Osteoblast (primary cell): ENCODE results near the gene RABEP1. TPM values are rescaled to one million over a fixed set of nuclear protein-coding genes. Genes with fewer than 3 reads are reported as not detected.
"Not testable (repeated sequence)": the region's sequence is repeated elsewhere in the genome, so short reads cannot be mapped to it uniquely, and the experiment has no call there.

Experiments
- DNase-seq: peaks from one replicate; pipeline ENCODE4 v3.0.0; 2011; ENCODE audit warnings: low spot score, mixed read lengths; ENCODE audit not compliant: insufficient read length; ENCODE audit errors: missing footprints
- H2AFZ ChIP-seq: 2 replicates; pipeline ENCODE4 v1.6.0; 2011; ENCODE audit warnings: mild to moderate bottlenecking, low read length
- H3K27ac ChIP-seq: 2 replicates; pipeline ENCODE4 v1.5.1; 2011; ENCODE audit warnings: mild to moderate bottlenecking, low read depth, low read length, moderate library complexity
- H3K27me3 ChIP-seq: 2 replicates; pipeline ENCODE4 v1.6.0; 2012; ENCODE audit warnings: mild to moderate bottlenecking, control low read depth, inconsistent platforms, low read length, moderate library complexity; ENCODE audit not compliant: insufficient read depth
- H3K36me3 ChIP-seq: 2 replicates; pipeline ENCODE4 v1.5.1; 2011; ENCODE audit warnings: mild to moderate bottlenecking, low read length, control low read depth, moderate library complexity; ENCODE audit not compliant: insufficient read depth
- H3K4me1 ChIP-seq: 2 replicates; pipeline ENCODE4 v1.5.1; 2011; ENCODE audit warnings: mild to moderate bottlenecking, low read length, control low read depth, moderate library complexity; ENCODE audit not compliant: insufficient read depth
- H3K4me2 ChIP-seq: 2 replicates; pipeline ENCODE4 v1.6.0; 2011; ENCODE audit warnings: mild to moderate bottlenecking, low read length; ENCODE audit not compliant: insufficient read depth
- H3K4me3 ChIP-seq: fragments of 200-600 bp; sonication (generic); 3 replicates; pipeline ENCODE4 v1.5.1; 2012; ENCODE audit warnings: mild to moderate bottlenecking, low read length, inconsistent platforms; ENCODE audit not compliant: insufficient read depth
- H3K79me2 ChIP-seq: 2 replicates; pipeline ENCODE4 v1.6.0; 2012; ENCODE audit warnings: mild to moderate bottlenecking, low read length, control low read depth, inconsistent platforms; ENCODE audit not compliant: insufficient read depth
- H3K9me3 ChIP-seq: 2 replicates; pipeline ENCODE4 v1.5.1; 2011; ENCODE audit warnings: low read depth, low read length, control low read depth
- H4K20me1 ChIP-seq: 2 replicates; pipeline ENCODE4 v1.6.0; 2012; ENCODE audit warnings: mild to moderate bottlenecking, low read length, control low read depth; ENCODE audit not compliant: insufficient read depth
- CTCF ChIP-seq: IDR thresholded peaks from 2 replicates; pipeline ENCODE4 v1.5.1; 2011; ENCODE audit warnings: mild to moderate bottlenecking, low read depth, low read length, moderate library complexity; ENCODE audit errors: extremely low read depth
- total RNA-seq: library from RNA; depleted of rRNA; stranded (reverse); fragments of >200 nt; gene quantifications from 2 replicates; pipeline ENCODE4 v1.2.3, GENCODE V29; 2012

Gene RABEP1
- total RNA-seq, 1 donor, result 59.4 TPM

GRCh38 chr17:5236938-5237540 lies 45.0 kb upstream of the RABEP1 start:
- no peak overlapping the region for H3K4me3 ChIP-seq
- no peaks in the 10 kb centered on the region for H3K27me3 ChIP-seq
- no peaks in the 10 kb centered on the region for H4K20me1 ChIP-seq
- no peak for DNase-seq
- H3K4me1 ChIP-seq, result no peaks in the 10 kb centered on the region
- TF ChIP-seq CTCF, result no peak
- H2AFZ ChIP-seq, result no peak overlapping the region
- no peaks in the 10 kb centered on the region for H3K9me3 ChIP-seq
- no peaks in the 10 kb centered on the region for H3K36me3 ChIP-seq
- H3K79me2 ChIP-seq, result no peaks in the 10 kb centered on the region
- H3K27ac ChIP-seq, result no peak overlapping the region
- H3K4me2 ChIP-seq, result no peak overlapping the region

- Histone ChIP-seq H3K4me3 (no peak overlapping the region), H3K9me3 (no peaks in the 10 kb centered on the region), H3K36me3 (no peaks in the 10 kb centered on the region), H3K79me2 (no peaks in the 10 kb centered on the region), H3K27ac (no peak overlapping the region), H2AFZ (no peak overlapping the region), H3K4me2 (no peak overlapping the region), H3K4me1 (no peaks in the 10 kb centered on the region), H4K20me1 (no peaks in the 10 kb centered on the region), H3K27me3 (no peaks in the 10 kb centered on the region)
- peak; percentile 77 for TF ChIP-seq CTCF
- peak; percentile 94 for DNase-seq
Observed at GRCh38 chr17:5237541-5238016, 44.5 kb upstream of the RABEP1 start.

GRCh38 chr17:5238333-5238732 lies 43.8 kb upstream of the RABEP1 start:
- Histone ChIP-seq H3K9me3 (no peaks in the 10 kb centered on the region), H3K27ac (no peak overlapping the region), H4K20me1 (no peaks in the 10 kb centered on the region), H3K4me1 (no peaks in the 10 kb centered on the region), H2AFZ (no peak overlapping the region), H3K4me3 (no peak overlapping the region), H3K79me2 (no peaks in the 10 kb centered on the region), H3K27me3 (no peaks in the 10 kb centered on the region), H3K36me3 (no peaks in the 10 kb centered on the region), H3K4me2 (no peak overlapping the region)
- TF ChIP-seq CTCF, result no peak
- DNase-seq, result no peak

GRCh38 chr17:5239769-5240168 lies 42.3 kb upstream of the RABEP1 start:
- not testable (repeated sequence) for H4K20me1 ChIP-seq, H3K4me1 ChIP-seq, H3K36me3 ChIP-seq, H3K4me2 ChIP-seq, H3K27ac ChIP-seq, H3K79me2 ChIP-seq, DNase-seq, H3K9me3 ChIP-seq, H3K4me3 ChIP-seq, H3K27me3 ChIP-seq, H2AFZ ChIP-seq
